Colonic mucosa (tissue), 4 donors: ENCODE measurements around the gene CNPY4. TPM values are rescaled to one million over a fixed set of nuclear protein-coding genes. Genes with fewer than 3 reads are reported as not detected.
A peak's percentile ranks its signal among the peaks of the same experiment; 100 is the strongest.
"Not testable (repeated sequence)": the region's sequence is repeated elsewhere in the genome, so short reads cannot be mapped to it uniquely, and the experiment has no call there.

Source experiments
- DNase-seq: peaks from one replicate; pipeline ENCODE4 v3.0.0-alpha.2; 2020
- H3K27ac ChIP-seq: fragments of 200-600 bp; one replicate; pipeline ENCODE4 v1.8.0; 2021
- H3K27me3 ChIP-seq: fragments of 200-600 bp; one replicate; pipeline ENCODE4 v1.8.0; 2021
- H3K36me3 ChIP-seq: fragments of 200-600 bp; one replicate; pipeline ENCODE4 v1.8.0; 2021
- H3K4me1 ChIP-seq: fragments of 200-600 bp; one replicate; pipeline ENCODE4 v1.8.0; 2021; ENCODE audit warnings: mild to moderate bottlenecking
- H3K4me3 ChIP-seq: fragments of 200-600 bp; one replicate; pipeline ENCODE4 v1.8.0; 2021
- H3K9ac ChIP-seq, 2 donors: one replicate each; pipeline ENCODE4 v1.7.0; 2013; ENCODE audit warnings: control low read depth in 2 of 2, low read depth in 2 of 2, low read length in 2 of 2
- H3K9me3 ChIP-seq: fragments of 200-600 bp; one replicate; pipeline ENCODE4 v1.8.0; 2021
- CTCF ChIP-seq: fragments of 200-600 bp; IDR thresholded peaks from one replicate; pipeline ENCODE4 v1.8.0; 2022; ENCODE audit warnings: antibody characterized with exemption, mild to moderate bottlenecking
- intact Hi-C: fragments of 100-400 bp; cut with DNase I; formaldehyde crosslinking; loops from one replicate; pipeline ENCODE4 v1.14.1; 2022
- total RNA-seq, 2 donors: library from RNA; stranded (reverse); fragmentation: NEBNext Ultra II Directional in 1 of 2; extraction: Animal tissue kit (Norgen Biotek cat#: 25700) in 1 of 2; gene quantifications; one replicate each; pipeline ENCODE4 v1.2.1, GENCODE V29; 2021
- donor health status: healthy.
- donor health status: DM: no; HTN: no; CAD: no.
- donor health status: DM: no; HTN: no; CAD: no.

Gene CNPY4
- total RNA-seq, 2 donors from 2014 or later, result 8.4 to 10.6 TPM

DNA sequence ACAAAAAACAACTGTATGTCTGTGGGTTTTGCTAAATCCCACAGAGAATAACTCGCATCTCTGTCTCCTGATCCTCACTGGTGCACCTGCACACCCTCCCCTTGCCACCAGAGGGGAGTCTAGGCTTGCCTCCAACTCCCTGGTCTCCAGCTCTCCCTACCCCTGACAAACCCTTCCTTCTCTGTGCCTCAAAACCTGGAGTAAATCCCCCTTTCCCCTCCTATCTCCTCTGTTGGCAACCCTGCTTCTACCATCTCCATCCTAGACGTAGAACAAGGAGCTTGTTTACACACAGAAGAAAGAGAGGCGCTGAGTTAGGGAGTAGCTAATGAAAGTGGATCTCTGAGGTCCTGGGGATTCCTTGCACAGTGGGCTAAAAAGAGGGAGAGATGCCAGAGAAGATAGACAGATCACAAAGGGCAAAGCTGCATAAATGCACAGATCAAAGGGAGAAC is 13.3 kb downstream of the CNPY4 start:
- peak; percentile 79 for DNase-seq
- intact Hi-C loops, result loop anchor here (2.0 to 10.0 kb wide), 3 partner anchors 86 to 212 kb away; partner anchors contain the start of gene PVRIG
- Histone ChIP-seq H3K27me3 (no peaks in the 10 kb centered on the region), H3K36me3 (no peaks in the 10 kb centered on the region), H3K9ac (no peak overlapping the region), H3K4me1 (peaks cover 8% of the 10 kb centered on the region), H3K9me3 (no peaks in the 10 kb centered on the region), H3K4me3 (no peak overlapping the region), H3K27ac (no peak overlapping the region)
- TF ChIP-seq CTCF, result peak; percentile 91

GRCh38 chr7:100137851-100138760 is 18.7 kb downstream of the CNPY4 start:
- no peak for DNase-seq
- TF ChIP-seq CTCF, result no peak
- H3K9ac ChIP-seq, result peak overlapping the region; percentile 12 to 58
- peaks cover 3% of the 10 kb centered on the region for H3K4me1 ChIP-seq
- intact Hi-C loops, result loop anchor here (10.0 kb wide), 1 partner anchor 207 kb away; no protein-coding TSS in a partner anchor
- no peak overlapping the region for H3K4me3 ChIP-seq
- H3K36me3 ChIP-seq, result no peaks in the 10 kb centered on the region
- no peak overlapping the region for H3K27ac ChIP-seq
- H3K9me3 ChIP-seq, result no peaks in the 10 kb centered on the region
- no peaks in the 10 kb centered on the region for H3K27me3 ChIP-seq

DNA sequence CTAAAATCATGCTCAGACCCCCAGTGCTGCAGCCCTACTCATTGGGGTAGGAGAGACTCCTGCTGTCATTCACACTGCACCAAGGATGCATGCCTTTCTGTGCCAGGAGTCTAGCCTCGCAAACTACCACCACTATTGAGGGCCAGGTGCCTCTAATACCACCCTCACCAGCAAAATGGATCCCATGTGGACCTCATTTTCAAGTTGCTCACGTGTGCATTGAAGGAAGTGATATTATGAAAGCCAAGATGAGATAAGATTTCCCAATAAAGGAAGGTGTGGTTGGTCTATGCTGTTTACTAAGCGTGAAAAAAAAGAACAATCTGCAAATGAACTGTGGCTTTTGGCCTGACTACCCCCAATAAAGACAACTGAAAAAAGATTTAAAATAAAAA is 22.1 kb downstream of the CNPY4 start:
- TF ChIP-seq CTCF, result no peak
- H3K9me3 ChIP-seq, result no peaks in the 10 kb centered on the region
- intact Hi-C loops, result loop anchor here (5.0 kb wide), 1 partner anchor 71 kb away; no protein-coding TSS in a partner anchor
- no peak overlapping the region for H3K4me3 ChIP-seq
- H3K9ac ChIP-seq, result peak overlapping the region in 1 of 2 donors; percentile 59
- peak overlapping the region; percentile 62 for H3K27ac ChIP-seq
- no peaks in the 10 kb centered on the region for H3K27me3 ChIP-seq
- H3K36me3 ChIP-seq, result no peaks in the 10 kb centered on the region
- DNase-seq, result peak; percentile 38
- H3K4me1 ChIP-seq, result peaks cover 3% of the 10 kb centered on the region

- H3K27ac ChIP-seq, result no peak overlapping the region
These were observed 23.0 kb downstream of the CNPY4 start for GRCh38 chr7:100142461-100142860.

DNA sequence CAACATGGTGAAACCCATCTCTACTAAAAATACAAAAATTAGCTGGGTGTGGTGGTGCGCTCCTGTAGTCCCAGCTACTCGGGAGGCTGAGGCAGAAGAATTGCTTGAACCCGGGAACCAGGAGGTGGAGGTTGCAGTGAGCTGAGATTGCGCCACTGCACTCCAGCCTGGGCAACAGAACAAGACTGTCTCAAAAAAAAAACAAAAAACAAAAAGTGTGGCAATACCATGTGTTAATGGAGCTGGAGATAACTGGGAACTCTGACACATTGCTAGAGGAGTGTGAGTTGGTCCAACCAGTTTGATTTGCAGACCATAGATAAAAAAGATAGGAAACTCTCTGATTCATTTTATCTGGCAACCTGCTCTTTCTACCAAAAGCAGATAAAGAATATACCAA is 26.9 kb downstream of the CNPY4 start:
- H3K9me3 ChIP-seq, result not testable (repeated sequence)

More at GRCh38 chr7:100142461-100142860, 23.0 kb downstream of the CNPY4 start:
- no peaks in the 10 kb centered on the region for H3K9me3 ChIP-seq
- TF ChIP-seq CTCF, result no peak
- no peak overlapping the region for H3K9ac ChIP-seq
- DNase-seq, result no peak
- intact Hi-C loops, result loop anchor here (5.0 kb wide), 1 partner anchor 70 kb away; no protein-coding TSS in a partner anchor
- no peak overlapping the region for H3K4me3 ChIP-seq
- no peaks in the 10 kb centered on the region for H3K27me3 ChIP-seq
- H3K4me1 ChIP-seq, result peaks cover 3% of the 10 kb centered on the region
- no peaks in the 10 kb centered on the region for H3K36me3 ChIP-seq

DNA sequence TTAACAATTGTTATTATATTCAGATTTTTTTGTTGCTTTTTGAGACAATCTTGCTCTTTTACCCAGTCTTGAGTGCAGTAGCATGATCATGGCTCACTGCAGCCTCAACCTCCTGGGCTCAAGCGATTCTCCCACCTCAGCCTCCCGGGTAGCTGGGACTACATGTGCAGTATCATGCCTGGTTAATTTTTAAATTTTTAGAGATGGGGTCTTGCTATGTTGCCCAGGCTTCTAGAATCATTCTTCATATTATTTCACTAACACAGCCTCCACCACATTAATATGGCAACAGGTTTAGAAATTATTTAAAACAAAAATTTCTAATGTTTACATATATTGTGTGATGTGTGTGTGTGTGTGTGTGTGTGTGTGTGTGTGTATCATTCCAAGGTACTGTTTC is 27.8 kb downstream of the CNPY4 start:
- H3K36me3 ChIP-seq, result no peaks in the 10 kb centered on the region
- H3K9me3 ChIP-seq, result no peaks in the 10 kb centered on the region
- H3K4me3 ChIP-seq, result no peak overlapping the region
- no peak for DNase-seq
- intact Hi-C loops, result no loop called here
- H3K9ac ChIP-seq, result no peak overlapping the region
- H3K27me3 ChIP-seq, result no peaks in the 10 kb centered on the region
- H3K27ac ChIP-seq, result no peak overlapping the region
- H3K4me1 ChIP-seq, result no peaks in the 10 kb centered on the region
- TF ChIP-seq CTCF, result no peak

More for the DNA sequence above, 26.9 kb downstream of the CNPY4 start:
- intact Hi-C loops, DNase-seq, H3K9ac ChIP-seq, H3K4me3 ChIP-seq, H3K27me3 ChIP-seq, H3K27ac ChIP-seq, H3K4me1 ChIP-seq, H3K36me3 ChIP-seq: not testable (repeated sequence)
